ENCODE measurements around the gene APBB2.

APBB2 gene

GRCh38 chr4:40844261-40844660, 370.1 kb downstream of the APBB2 start:
- peak overlapping the region; percentile 95 for H3K27ac ChIP-seq
- no peak for TF ChIP-seq CTCF (conservative IDR thresholded peaks at IDR 0.05)

GRCh38 chr4:40843696-40844095, 370.6 kb downstream of the APBB2 start:
- H3K27ac ChIP-seq, result peak overlapping the region; percentile 95
- no peak; the same call in 1 of the 2 replicates for TF ChIP-seq CTCF (conservative IDR thresholded peaks at IDR 0.05)

- H3K27ac ChIP-seq, result peak overlapping the region; percentile 95
- no peak for TF ChIP-seq CTCF (conservative IDR thresholded peaks at IDR 0.05)
Measured at GRCh38 chr4:40842725-40843423, 371.5 kb downstream of the APBB2 start.

GRCh38 chr4:40842318-40842717, 372.0 kb downstream of the APBB2 start:
- TF ChIP-seq CTCF (conservative IDR thresholded peaks at IDR 0.05), result no peak
- peak overlapping the region; percentile 95 for H3K27ac ChIP-seq

GRCh38 chr4:40840985-40841571, 373.3 kb downstream of the APBB2 start:
- peak; percentile 80 for TF ChIP-seq CTCF (conservative IDR thresholded peaks at IDR 0.05)
- peak overlapping the region; percentile 95 for H3K27ac ChIP-seq

- TF ChIP-seq CTCF (conservative IDR thresholded peaks at IDR 0.05), result no peak
- H3K27ac ChIP-seq, result peak overlapping the region; percentile 95
Measured at GRCh38 chr4:40840255-40840984, 373.9 kb downstream of the APBB2 start.

GRCh38 chr4:40838742-40839141, 375.6 kb downstream of the APBB2 start:
- H3K27ac ChIP-seq, result peak overlapping the region; percentile 59; the same call in 1 of the 2 replicates
- TF ChIP-seq CTCF (conservative IDR thresholded peaks at IDR 0.05), result peak; percentile 28; the same call in 1 of the 2 replicates

Data from VCaP (cell line).